ENCODE results near the gene ALOX12B. TPM values are rescaled to one million over a fixed set of nuclear protein-coding genes. Genes with fewer than 3 reads are reported as not detected.

The ALOX12B gene
- not detected in 2 replicates for total RNA-seq

DNA sequence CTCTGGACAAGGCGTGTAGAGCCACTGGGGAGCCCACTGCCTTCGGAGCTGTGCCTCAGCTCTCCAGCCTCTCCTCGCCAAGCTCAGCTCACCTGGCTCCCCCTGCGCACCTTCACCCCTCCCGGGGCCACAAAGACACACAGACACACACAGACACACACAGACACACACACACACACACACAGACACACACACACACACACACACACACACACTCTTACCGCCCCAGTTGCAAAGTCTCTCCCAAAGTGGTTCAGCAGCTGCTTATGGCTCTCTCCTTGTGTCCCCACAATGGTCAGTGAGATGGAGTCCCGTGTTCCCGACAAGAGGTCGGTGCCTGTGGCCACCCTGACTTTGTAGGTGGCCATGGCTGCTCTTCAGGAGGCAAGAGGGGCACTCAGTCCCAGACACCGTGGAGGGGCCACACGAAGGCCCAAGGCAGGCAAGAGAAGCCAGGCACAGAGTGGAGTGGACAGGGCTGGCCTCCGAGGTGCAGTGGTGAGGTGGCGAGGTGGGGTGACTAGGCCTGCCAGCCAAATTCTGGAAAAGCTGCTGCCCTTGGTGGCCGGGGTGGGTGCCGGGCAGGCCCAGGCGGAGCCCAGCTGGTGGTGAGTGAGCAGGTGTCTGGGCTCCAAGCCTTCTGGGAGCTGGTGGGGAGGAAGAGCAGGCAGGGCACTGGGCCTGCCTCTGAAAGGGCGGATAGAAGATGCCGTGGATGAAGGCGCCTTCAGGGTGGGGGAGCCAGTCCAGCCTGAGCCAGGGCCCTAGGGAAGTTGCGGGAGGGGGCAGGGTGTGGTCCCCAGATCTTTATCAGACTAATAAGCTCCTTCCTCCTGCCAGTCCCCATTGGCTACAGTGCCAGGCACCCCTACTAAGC, at the start of gene ALOX12B:
Gene ALOX12B, minus strand, starts transcription at position 642 of the 877 bp plus-strand sequence. Its CDS starts 274 bp downstream, at position 368.

DNA sequence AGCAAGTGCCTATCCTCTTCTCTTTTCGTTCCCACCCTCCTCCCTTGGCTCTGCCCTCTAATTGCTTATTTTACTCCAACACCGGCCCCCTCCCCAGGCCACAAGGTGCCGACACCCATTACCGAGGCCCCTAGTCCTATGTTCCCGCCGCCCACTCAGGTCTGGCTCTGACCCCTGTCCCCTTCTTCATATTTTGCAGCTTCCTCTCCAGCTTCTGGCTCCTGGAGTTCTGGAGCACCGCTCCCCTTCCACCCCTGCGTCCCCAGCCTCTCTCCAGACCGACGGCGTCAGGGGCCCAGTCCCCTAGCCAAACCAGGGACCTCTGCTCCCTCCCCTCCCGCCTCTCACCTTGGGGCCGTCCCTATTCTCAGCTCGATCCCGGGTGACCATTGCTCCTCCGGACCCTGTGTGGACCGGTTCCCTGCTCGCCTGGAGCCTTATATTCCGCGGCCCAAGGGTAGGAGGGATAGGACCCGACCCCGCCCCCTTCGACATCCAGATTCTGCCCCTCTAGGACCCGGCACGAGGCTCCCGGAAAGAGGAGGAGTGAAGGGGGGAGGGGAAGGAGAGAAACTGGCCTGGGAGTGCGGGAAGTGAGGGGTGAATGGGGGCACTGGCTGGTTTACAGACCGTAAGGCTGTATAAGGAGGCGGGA, 36.3 kb upstream of the ALOX12B start, which contains the start of gene HES7:
Gene HES7, minus strand, starts transcription at position 412 of the 655 bp plus-strand sequence. Its CDS starts 22 bp downstream, at position 390.

DNA sequence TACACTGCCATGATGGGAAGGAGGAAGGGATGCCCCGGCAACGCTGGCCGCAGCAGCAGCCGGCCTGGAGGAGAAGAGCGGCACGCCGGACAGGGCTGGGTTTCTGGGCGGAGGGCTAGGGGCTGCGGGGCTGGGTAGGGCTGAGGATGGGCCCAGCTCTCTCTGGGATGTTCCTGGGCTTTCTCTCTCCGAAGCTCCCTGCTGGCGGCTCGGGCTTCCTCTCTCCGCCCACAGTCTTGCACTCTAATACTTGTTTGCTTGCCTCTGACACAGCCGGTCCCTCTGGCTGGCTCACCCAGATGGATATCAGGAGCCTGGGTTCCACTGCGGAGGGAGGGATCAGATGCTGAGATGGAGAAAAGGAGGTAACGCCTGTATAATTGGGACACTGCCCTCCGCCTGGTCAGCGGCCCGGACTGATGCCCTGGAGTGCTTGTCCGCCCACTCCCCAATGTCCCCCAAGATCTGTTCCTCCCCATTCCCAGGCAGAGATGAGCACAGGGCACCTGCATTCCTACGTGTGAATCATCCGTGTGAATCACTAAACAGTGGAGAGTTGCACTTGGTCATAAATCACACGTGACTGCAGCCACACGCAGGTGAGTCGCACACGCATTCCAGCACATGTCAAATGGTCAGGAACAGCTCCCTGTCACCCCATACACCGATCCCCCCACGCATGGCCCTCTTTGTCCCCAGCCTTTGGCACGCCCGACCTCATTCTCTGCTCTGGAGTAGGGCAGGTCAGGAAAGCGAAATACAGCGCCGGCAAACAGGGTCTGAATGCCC, 30.7 kb upstream of the ALOX12B start, which contains the start of gene ALOXE3:
Gene ALOXE3, minus strand, starts transcription at position 535 of the 789 bp plus-strand sequence. Its CDS starts 524 bp downstream, at position 11.

DNA sequence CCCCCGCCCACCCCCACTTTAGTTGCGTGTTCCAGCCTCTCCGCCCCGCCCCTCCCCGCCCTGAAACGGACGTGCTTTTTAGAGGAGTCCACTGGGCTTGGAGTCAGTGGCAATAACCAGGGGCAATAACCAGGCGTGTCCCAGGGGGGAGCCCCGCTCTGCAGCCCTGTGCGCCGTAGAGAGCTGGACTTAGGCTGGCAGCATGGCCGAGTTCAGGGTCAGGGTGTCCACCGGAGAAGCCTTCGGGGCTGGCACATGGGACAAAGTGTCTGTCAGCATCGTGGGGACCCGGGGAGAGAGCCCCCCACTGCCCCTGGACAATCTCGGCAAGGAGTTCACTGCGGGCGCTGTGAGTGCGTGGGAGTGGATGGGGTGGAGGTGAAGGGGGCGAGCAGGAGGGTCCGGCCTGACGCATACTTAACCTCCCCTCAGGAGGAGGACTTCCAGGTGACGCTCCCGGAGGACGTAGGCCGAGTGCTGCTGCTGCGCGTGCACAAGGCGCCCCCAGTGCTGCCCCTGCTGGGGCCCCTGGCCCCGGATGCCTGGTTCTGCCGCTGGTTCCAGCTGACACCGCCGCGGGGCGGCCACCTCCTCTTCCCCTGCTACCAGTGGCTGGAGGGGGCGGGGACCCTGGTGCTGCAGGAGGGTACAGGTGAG, 48.4 kb downstream of the ALOX12B start, which contains the start of gene ALOX15B:
Gene ALOX15B, plus strand, starts transcription at position 106 of the 657 bp plus-strand sequence. Its CDS starts 97 bp downstream, at position 203.

Other genes starting within 250 kb of the ALOX12B start
- 0.16 and 0.26 TPM in 2 replicates for gene TMEM88, start 232.7 kb downstream of the ALOX12B start, total RNA-seq
- gene NAA38, start 230.2 kb downstream of the ALOX12B start, total RNA-seq = 84.8 and 149 TPM in 2 replicates
- gene CYB5D1, start 229.7 kb downstream of the ALOX12B start, total RNA-seq = 7.1 and 11.7 TPM in 2 replicates
- 229 and 439 TPM in 2 replicates for gene CHD3, start 198.9 kb downstream of the ALOX12B start, total RNA-seq
- 1.7 and 2.0 TPM in 2 replicates for gene RNF227, start 171.4 kb downstream of the ALOX12B start, total RNA-seq
- 0.26 and 0.47 TPM in 2 replicates for gene KCNAB3, start 157.9 kb downstream of the ALOX12B start, total RNA-seq
- 62.2 and 66.2 TPM in 2 replicates for gene TRAPPC1, start 155.8 kb downstream of the ALOX12B start, total RNA-seq
- 17.0 and 21.2 TPM in 2 replicates for gene CNTROB, start 155.5 kb downstream of the ALOX12B start, total RNA-seq
- gene GUCY2D, start 85.1 kb downstream of the ALOX12B start, total RNA-seq = under 0.01 and 0.09 TPM in 2 replicates
- gene ALOX15B, start 48.7 kb downstream of the ALOX12B start, total RNA-seq = not detected in 2 replicates
- under 0.01 TPM in 1 of 2 replicates, not detected in the other for gene ALOXE3, start 30.8 kb upstream of the ALOX12B start, total RNA-seq
- not detected in 2 replicates for gene HES7, start 36.4 kb upstream of the ALOX12B start, total RNA-seq
- gene PER1, start 64.7 kb upstream of the ALOX12B start, total RNA-seq = 3.0 and 3.4 TPM in 2 replicates
- gene VAMP2, start 75.2 kb upstream of the ALOX12B start, total RNA-seq = 3.2 and 3.5 TPM in 2 replicates
- 18.9 and 33.4 TPM in 2 replicates for gene TMEM107, start 88.7 kb upstream of the ALOX12B start, total RNA-seq
- 5.3 and 6.8 TPM in 2 replicates for gene BORCS6, start 102.5 kb upstream of the ALOX12B start, total RNA-seq
- gene AURKB, start 122.9 kb upstream of the ALOX12B start, total RNA-seq = 0.52 and 3.9 TPM in 2 replicates
- 2.0 and 2.8 TPM in 2 replicates for gene CTC1, start 160.3 kb upstream of the ALOX12B start, total RNA-seq
- 7.1 and 8.8 TPM in 2 replicates for gene PFAS, start 161.6 kb upstream of the ALOX12B start, total RNA-seq
- 7.6 and 9.9 TPM in 2 replicates for gene RANGRF, start 201.0 kb upstream of the ALOX12B start, total RNA-seq
- 1.3 and 1.6 TPM in 2 replicates for gene SLC25A35, start 207.7 kb upstream of the ALOX12B start, total RNA-seq
- gene ARHGEF15, start 222.5 kb upstream of the ALOX12B start, total RNA-seq = 0.09 TPM in 1 of 2 replicates, not detected in the other